Measurements from ENCODE around the gene ATRAID. TPM values are rescaled to one million over a fixed set of nuclear protein-coding genes. Genes with fewer than 3 reads are reported as not detected.
"Not testable (repeated sequence)": the region's sequence is repeated elsewhere in the genome, so short reads cannot be mapped to it uniquely, and the experiment has no call there.

The ATRAID gene
- 154 and 181 TPM in 2 replicates for total RNA-seq (2012; rRNA removed)

- Histone ChIP-seq H3K4me2 (ENCODE audit: low read length) (peak within 1 kb of the TSS; percentile 81), H3K4me1 (ENCODE audit: control insufficient read depth, insufficient read depth, low read length) (peaks cover 16% of the 10 kb centered on the region), H3K9ac (ENCODE audit: low read depth, low read length) (peak within 1 kb of the TSS; percentile 98), H3K4me3 (ENCODE audit: low read length) (peak within 1 kb of the TSS; percentile 91), H3K36me3 (ENCODE audit: insufficient read depth, low read length) (peaks cover 25% of the 10 kb centered on the region), H3K27me3 (ENCODE audit: control insufficient read depth, insufficient read depth, low read length) (no peaks in the 10 kb centered on the region), H3K9me3 (replicated peaks; ENCODE audit: low read length) (no peaks in the 10 kb centered on the region)
These were observed at the start of gene ATRAID, which contains the start of gene SLC5A6 for GRCh38 chr2:27211943-27212625. Gene ATRAID (plus strand): TSS chr2:27212041. CDS start chr2:27212369, 328 bp downstream. Gene SLC5A6 (minus strand): TSS chr2:27212268. CDS start chr2:27207650, 4,618 bp downstream.

GRCh38 chr2:27162151-27163121 lies 49.4 kb upstream of the ATRAID start:
- H3K4me1 ChIP-seq (ENCODE audit: control insufficient read depth, insufficient read depth, low read length), result no peaks in the 10 kb centered on the region
- peaks cover 43% of the 10 kb centered on the region for H3K27me3 ChIP-seq (ENCODE audit: control insufficient read depth, insufficient read depth, low read length)
- H3K36me3 ChIP-seq (ENCODE audit: insufficient read depth, low read length), result no peaks in the 10 kb centered on the region
- no peaks in the 10 kb centered on the region for H3K9me3 ChIP-seq (replicated peaks; ENCODE audit: low read length)
- H3K4me3 ChIP-seq (ENCODE audit: low read length), result no peak overlapping the region
- H3K4me2 ChIP-seq (ENCODE audit: low read length), result no peak overlapping the region
- no peak overlapping the region for H3K9ac ChIP-seq (ENCODE audit: low read depth, low read length)

DNA sequence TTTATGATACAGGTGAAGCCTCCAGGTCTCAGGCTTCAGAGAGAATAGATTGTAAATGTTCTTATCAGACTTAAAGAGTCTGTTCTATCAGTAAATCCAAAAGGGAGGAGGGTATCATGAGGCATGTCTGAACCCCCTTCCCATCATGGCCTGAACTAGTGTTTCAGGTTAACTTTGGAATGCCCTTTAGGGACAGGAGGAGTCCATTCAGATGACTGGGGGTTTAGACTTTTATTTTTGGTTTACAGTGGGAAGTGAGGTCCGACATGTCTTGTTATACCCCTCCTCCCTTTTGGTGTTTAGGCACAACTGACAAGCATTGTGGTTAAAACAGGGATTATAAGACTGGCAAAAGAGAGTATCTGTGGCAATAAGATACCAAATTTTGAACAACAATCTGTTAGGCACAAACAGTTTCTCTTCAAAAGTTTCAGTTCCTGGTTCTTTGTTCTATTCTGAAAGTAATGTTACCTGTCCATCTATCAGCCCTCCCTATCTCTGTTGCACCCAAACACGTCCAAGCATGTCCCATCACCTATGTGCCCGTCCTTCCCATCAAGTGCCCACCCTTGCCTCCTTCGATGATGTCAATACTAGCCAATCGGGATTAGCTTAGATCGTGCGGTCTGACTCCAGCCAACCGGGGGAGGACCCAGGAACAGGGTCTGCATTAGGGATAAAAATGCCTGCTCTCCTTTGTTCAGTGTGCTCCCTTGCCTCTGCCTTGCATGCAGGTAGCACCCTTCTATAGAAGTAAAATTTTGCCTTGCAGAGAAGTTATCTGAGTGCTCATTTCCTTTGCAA lies 46.7 kb upstream of the ATRAID start:
- Histone ChIP-seq H3K9me3 (replicated peaks; ENCODE audit: low read length) (no peaks in the 10 kb centered on the region), H3K36me3 (ENCODE audit: insufficient read depth, low read length) (no peaks in the 10 kb centered on the region), H3K27me3 (ENCODE audit: control insufficient read depth, insufficient read depth, low read length) (peaks cover 34% of the 10 kb centered on the region), H3K9ac (ENCODE audit: low read depth, low read length) (no peak overlapping the region), H3K4me3 (ENCODE audit: low read length) (no peak overlapping the region), H3K4me1 (ENCODE audit: control insufficient read depth, insufficient read depth, low read length) (no peaks in the 10 kb centered on the region), H3K4me2 (ENCODE audit: low read length) (no peak overlapping the region)

DNA sequence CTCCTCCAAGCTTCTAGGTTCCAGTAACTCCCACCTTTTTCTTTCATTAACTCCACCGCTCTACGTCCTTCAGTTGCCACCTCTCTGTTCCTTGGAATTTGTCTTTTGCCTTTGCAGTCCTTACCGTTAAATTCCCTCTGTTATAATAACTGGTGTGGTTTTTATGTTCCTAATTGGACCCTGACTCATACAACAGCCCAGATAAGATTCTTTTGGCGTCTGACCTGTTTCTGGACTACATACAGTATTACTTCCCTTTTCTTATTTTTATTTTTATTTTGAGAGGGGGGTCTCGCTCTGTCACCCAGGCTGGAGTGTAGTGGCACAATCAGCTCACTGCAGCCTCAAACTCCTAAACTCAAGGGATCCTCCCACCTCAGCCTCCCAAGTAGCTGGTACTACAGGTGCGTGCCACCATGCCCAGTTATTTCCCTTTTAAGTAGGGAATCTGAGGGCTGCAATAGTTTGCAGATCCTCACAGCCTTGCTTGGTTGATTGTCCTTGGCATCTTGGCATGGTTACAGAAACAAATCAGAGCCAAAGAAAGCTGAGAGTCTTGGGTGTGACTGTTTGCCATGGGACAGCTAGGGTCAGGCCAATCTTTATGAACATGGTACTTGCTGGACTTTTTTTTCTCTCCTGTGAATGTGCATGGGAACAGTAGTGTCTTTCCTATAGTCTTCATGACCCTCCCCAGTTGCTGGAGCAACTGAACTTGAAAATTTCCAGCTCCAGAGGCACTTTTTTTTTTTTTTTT lies 41.1 kb upstream of the ATRAID start:
- no peaks in the 10 kb centered on the region for H3K36me3 ChIP-seq (ENCODE audit: insufficient read depth, low read length)
- no peak overlapping the region for H3K4me2 ChIP-seq (ENCODE audit: low read length)
- no peaks in the 10 kb centered on the region for H3K9me3 ChIP-seq (replicated peaks; ENCODE audit: low read length)
- no peaks in the 10 kb centered on the region for H3K4me1 ChIP-seq (ENCODE audit: control insufficient read depth, insufficient read depth, low read length)
- no peak overlapping the region for H3K9ac ChIP-seq (ENCODE audit: low read depth, low read length)
- H3K27me3 ChIP-seq (ENCODE audit: control insufficient read depth, insufficient read depth, low read length), result peaks cover 61% of the 10 kb centered on the region
- no peak overlapping the region for H3K4me3 ChIP-seq (ENCODE audit: low read length)

DNA sequence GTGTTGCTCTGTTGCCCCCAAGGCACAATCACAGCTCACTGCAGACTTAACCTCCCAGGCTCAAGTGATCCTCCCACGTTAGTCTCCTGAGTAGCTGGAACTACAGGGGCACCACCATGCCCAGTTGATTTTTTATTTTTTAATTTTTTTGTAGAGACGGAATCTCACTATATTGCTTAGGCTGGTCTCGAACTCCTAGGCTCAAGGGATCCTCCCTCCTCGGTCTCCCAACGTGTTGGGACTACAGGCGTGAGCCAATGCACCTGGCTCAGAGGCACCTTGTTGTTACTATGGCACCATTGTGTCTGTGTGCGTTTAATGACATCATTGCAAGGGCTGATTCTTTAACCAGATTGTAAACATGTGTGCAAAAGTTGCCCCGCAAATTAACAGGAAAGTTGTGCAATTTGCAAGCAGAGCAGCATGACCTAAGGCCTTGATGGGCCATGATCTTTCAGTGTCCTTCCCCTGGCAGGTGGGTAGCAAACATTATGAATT lies 40.4 kb upstream of the ATRAID start:
- Histone ChIP-seq H3K36me3 (ENCODE audit: insufficient read depth, low read length) (no peaks in the 10 kb centered on the region), H3K27me3 (ENCODE audit: control insufficient read depth, insufficient read depth, low read length) (peaks cover 66% of the 10 kb centered on the region), H3K9me3 (replicated peaks; ENCODE audit: low read length) (no peaks in the 10 kb centered on the region), H3K4me3 (ENCODE audit: low read length) (no peak overlapping the region), H3K4me2 (ENCODE audit: low read length) (no peak overlapping the region), H3K4me1 (ENCODE audit: control insufficient read depth, insufficient read depth, low read length) (no peaks in the 10 kb centered on the region), H3K9ac (ENCODE audit: low read depth, low read length) (no peak overlapping the region)

DNA sequence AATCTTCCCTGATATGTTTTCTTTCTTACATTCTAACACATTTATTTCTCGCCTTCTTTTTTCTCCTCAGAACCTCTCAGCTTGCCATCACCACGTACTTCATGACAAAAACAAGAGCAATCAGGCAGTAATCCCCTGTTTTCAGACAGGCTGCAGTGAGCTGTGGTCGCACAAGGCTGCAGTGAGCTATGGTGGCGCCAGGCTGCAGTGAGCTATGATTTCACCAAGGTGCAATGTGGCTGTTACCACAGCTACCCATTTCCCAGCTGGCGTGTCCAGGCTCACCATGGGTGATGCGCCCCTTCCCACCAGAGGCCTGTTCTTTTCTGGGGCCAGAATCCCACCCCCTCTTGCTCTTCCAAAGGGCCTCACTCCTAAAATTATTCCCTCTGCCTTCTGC lies 37.2 kb upstream of the ATRAID start:
- no peak overlapping the region for H3K4me3 ChIP-seq (ENCODE audit: low read length)
- H3K4me2 ChIP-seq (ENCODE audit: low read length), result no peak overlapping the region
- no peaks in the 10 kb centered on the region for H3K36me3 ChIP-seq (ENCODE audit: insufficient read depth, low read length)
- H3K4me1 ChIP-seq (ENCODE audit: control insufficient read depth, insufficient read depth, low read length), result peaks cover under 1% of the 10 kb centered on the region
- no peaks in the 10 kb centered on the region for H3K9me3 ChIP-seq (replicated peaks; ENCODE audit: low read length)
- H3K27me3 ChIP-seq (ENCODE audit: control insufficient read depth, insufficient read depth, low read length), result peaks cover 65% of the 10 kb centered on the region
- no peak overlapping the region for H3K9ac ChIP-seq (ENCODE audit: low read depth, low read length)

DNA sequence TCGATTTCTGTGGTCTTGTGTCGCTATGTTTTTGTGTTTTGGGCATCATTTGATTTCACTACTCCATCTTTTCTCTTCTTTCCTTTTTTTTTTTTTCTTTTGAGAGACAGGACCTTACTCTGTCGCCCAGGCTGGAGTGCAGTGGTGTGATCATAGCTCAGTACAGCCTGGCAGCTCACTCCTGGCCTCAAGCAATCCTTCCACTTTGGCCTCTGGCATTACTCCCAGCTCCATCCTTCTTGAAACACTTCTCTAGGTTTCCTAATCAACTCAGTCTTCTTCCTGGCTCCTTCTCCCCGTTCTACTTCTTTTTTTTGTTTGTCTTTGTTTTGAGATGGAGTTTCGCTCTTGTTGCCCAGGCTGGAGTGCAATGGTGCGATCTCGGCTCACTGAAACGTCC lies 36.5 kb upstream of the ATRAID start:
- Histone ChIP-seq H3K4me1 (ENCODE audit: control insufficient read depth, insufficient read depth, low read length) (peaks cover 7% of the 10 kb centered on the region), H3K36me3 (ENCODE audit: insufficient read depth, low read length) (no peaks in the 10 kb centered on the region), H3K4me3 (ENCODE audit: low read length) (no peak overlapping the region), H3K27me3 (ENCODE audit: control insufficient read depth, insufficient read depth, low read length) (peaks cover 62% of the 10 kb centered on the region), H3K9me3 (replicated peaks; ENCODE audit: low read length) (no peaks in the 10 kb centered on the region), H3K4me2 (ENCODE audit: low read length) (no peak overlapping the region), H3K9ac (ENCODE audit: low read depth, low read length) (no peak overlapping the region)

GRCh38 chr2:27175781-27176180 lies 36.1 kb upstream of the ATRAID start:
- not testable (repeated sequence) for H3K36me3 ChIP-seq (ENCODE audit: insufficient read depth, low read length)

DNA sequence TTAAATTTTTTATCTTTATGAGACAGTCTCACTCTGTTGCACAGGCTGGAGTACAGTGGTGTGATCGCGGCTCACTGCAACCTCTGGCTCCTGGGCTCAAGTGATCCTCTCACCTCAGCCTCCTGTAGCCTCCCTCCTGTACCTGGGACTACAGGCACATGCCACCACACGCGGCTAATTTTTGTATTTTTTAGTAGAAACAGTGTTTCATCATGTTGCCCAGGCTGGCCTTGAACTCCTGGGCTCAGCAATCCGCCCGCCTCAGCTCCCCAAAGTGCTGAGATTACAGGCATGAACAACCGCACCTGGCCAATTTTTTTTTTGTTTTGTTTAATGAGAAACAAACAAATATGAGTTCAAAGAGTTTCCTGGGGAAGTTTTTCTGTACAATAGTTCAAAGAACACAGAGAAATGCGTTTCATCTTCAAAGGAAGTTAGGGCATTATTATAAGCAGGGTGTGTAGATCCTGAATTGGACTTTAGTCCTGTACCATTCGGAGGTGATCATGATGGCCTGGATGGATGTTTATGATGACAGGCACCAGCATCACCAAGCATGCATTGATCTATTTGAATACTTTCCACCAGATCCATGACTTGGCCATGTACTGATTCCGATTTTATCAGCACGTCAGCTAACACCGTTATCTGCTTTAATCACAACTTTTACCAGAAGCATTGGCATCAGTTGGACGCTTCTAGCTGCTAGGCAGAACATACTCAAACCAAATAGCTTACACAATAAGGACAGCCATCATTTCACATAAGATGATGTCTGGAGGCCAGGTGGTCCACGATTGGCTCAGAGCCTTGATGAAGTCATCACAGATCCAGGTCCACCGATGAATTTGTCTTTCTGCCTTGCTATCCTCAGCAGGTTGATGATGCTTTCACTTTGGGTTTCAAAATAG lies 34.1 kb upstream of the ATRAID start:
- Histone ChIP-seq H3K4me3 (ENCODE audit: low read length) (no peak overlapping the region), H3K9ac (ENCODE audit: low read depth, low read length) (no peak overlapping the region), H3K4me1 (ENCODE audit: control insufficient read depth, insufficient read depth, low read length) (peaks cover 25% of the 10 kb centered on the region)

More at GRCh38 chr2:27175781-27176180, 36.1 kb upstream of the ATRAID start:
- H3K4me3 ChIP-seq (ENCODE audit: low read length); H3K9me3 ChIP-seq (replicated peaks; ENCODE audit: low read length); H3K9ac ChIP-seq (ENCODE audit: low read depth, low read length); H3K4me2 ChIP-seq (ENCODE audit: low read length): not testable (repeated sequence)
- Histone ChIP-seq H3K4me1 (ENCODE audit: control insufficient read depth, insufficient read depth, low read length) (peaks cover 11% of the 10 kb centered on the region), H3K27me3 (ENCODE audit: control insufficient read depth, insufficient read depth, low read length) (peaks cover 57% of the 10 kb centered on the region)

DNA sequence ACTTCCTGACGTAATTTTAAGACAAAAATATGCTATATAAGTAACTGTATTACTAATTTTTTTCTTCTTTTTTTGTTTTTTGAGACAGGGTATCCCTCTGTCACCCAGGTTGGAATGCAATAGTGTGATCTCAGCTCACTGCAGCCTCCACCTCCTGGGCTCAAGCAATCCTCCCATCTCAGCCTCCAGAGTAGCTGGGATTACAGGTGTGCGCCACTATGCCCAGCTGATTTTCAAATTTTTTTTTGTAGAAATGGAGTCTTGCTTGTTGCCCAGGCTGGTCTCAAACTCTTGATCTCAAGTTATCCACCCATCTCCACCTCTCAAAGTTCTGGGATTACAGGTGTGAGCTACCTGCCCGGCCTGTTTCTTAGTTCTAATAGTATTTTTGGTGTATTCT lies 33.4 kb upstream of the ATRAID start:
- peaks cover 36% of the 10 kb centered on the region for H3K27me3 ChIP-seq (ENCODE audit: control insufficient read depth, insufficient read depth, low read length)
- H3K36me3 ChIP-seq (ENCODE audit: insufficient read depth, low read length), result no peaks in the 10 kb centered on the region
- no peak overlapping the region for H3K9ac ChIP-seq (ENCODE audit: low read depth, low read length)
- no peaks in the 10 kb centered on the region for H3K9me3 ChIP-seq (replicated peaks; ENCODE audit: low read length)
- peaks cover 25% of the 10 kb centered on the region for H3K4me1 ChIP-seq (ENCODE audit: control insufficient read depth, insufficient read depth, low read length)
- no peak overlapping the region for H3K4me2 ChIP-seq (ENCODE audit: low read length)
- H3K4me3 ChIP-seq (ENCODE audit: low read length), result no peak overlapping the region

More for the DNA sequence above, 34.1 kb upstream of the ATRAID start:
- Histone ChIP-seq H3K36me3 (ENCODE audit: insufficient read depth, low read length) (no peaks in the 10 kb centered on the region), H3K9me3 (replicated peaks; ENCODE audit: low read length) (no peaks in the 10 kb centered on the region), H3K4me2 (ENCODE audit: low read length) (no peak overlapping the region), H3K27me3 (ENCODE audit: control insufficient read depth, insufficient read depth, low read length) (peaks cover 44% of the 10 kb centered on the region)

All from skeletal muscle satellite cell (primary cell).